T47D (cell line): ENCODE data around the gene CRTC2.

Experiments used
- DNase-seq, 2 experiments: peaks; one replicate each; pipeline versions ENCODE4 v3.0.0 to v3.0.0-alpha.2; 2011 to 2012; ENCODE audit warnings: low read depth in 1 of 2, low spot score in 1 of 2
- JUND ChIP-seq: IDR thresholded peaks from 2 replicates; pipeline ENCODE4 v1.6.1; 2012; ENCODE audit warnings: low read depth
- in situ Hi-C: cut with HindIII; loops from 2 replicates; pipeline ENCODE4 v1.10.0; 2016; ENCODE audit warnings: low sequenced_read_pairs, low pct_unique_long_range_greater_than_20kb

The CRTC2 gene

DNA sequence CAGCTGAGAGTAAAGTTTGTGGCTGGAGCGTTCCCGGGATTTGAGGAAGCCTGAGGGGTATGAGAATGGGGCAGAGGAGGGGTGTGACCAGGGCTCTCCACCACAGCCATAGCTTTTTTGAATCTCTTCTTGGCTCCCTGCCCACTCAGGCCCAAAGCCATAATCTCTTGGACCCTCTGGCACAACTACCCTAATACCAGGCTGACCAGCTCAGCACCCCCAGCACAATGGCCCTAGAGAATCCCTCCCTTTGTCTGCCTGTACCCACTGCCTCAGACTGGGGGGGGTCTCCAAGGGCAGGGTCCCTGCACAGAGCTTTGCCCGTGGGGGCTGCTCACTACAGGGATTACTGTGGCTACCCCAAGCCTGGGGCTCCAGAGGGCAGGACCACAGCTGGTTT, 19.4 kb downstream of the CRTC2 start:
- in situ Hi-C loops: no loop called here
- no peak for DNase-seq
- no peak for TF ChIP-seq JUND

GRCh38 chr1:153937331-153937730, 21.1 kb downstream of the CRTC2 start:
- in situ Hi-C loops: no loop called here

GRCh38 chr1:153936011-153936802, 22.2 kb downstream of the CRTC2 start:
- no peak for TF ChIP-seq JUND
- DNase-seq: no peak
- in situ Hi-C loops: no loop called here

More at GRCh38 chr1:153937331-153937730, 21.1 kb downstream of the CRTC2 start:
- no peak for TF ChIP-seq JUND
- no peak for DNase-seq

DNA sequence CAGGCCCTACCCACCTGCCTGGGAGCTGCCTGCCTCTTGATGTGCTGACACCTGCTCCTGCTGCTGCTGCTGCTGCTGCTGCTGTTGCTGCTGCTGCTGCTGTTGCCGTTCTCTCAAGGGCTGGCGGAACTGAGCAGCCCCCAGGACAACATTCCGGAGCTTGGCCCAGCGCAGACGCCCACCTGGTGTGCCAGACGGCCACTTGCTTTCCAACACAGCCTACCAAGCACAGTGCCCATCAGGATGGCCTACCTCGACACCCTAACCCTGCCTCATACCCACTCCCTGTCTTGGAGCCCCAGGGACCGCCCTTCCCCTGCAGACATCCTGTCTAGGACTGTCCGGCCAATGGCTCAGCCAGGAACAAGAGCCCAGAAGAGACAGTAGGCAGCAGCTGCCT, 23.7 kb downstream of the CRTC2 start:
- in situ Hi-C loops: no loop called here
- no peak for DNase-seq

GRCh38 chr1:153933955-153934354, 24.5 kb downstream of the CRTC2 start:
- TF ChIP-seq JUND: no peak
- in situ Hi-C loops: no loop called here

More for the DNA sequence above, 23.7 kb downstream of the CRTC2 start:
- no peak for TF ChIP-seq JUND

DNA sequence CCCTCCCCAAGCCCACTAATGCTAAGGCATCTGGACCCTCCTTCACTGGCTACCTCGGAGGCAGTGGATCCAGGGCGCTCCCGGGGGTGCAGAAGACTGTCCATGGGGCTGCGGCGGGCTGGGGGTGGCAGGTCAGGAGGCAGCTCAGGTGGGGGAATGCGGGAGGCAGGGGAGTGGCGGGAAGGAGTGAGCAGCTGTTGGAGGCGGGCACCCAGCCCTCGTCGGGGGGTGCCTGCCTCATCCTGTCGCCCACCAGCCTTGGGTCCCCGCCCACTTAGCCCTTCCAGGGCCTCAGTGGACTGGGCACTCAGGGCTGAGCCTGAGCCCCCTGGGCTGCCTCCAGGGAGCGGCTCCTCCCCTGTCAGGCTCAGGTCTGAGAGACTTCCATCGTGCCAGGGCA, 25.0 kb downstream of the CRTC2 start:
- TF ChIP-seq JUND: no peak
- in situ Hi-C loops: no loop called here

More at GRCh38 chr1:153933955-153934354, 24.5 kb downstream of the CRTC2 start:
- DNase-seq: no peak

DNA sequence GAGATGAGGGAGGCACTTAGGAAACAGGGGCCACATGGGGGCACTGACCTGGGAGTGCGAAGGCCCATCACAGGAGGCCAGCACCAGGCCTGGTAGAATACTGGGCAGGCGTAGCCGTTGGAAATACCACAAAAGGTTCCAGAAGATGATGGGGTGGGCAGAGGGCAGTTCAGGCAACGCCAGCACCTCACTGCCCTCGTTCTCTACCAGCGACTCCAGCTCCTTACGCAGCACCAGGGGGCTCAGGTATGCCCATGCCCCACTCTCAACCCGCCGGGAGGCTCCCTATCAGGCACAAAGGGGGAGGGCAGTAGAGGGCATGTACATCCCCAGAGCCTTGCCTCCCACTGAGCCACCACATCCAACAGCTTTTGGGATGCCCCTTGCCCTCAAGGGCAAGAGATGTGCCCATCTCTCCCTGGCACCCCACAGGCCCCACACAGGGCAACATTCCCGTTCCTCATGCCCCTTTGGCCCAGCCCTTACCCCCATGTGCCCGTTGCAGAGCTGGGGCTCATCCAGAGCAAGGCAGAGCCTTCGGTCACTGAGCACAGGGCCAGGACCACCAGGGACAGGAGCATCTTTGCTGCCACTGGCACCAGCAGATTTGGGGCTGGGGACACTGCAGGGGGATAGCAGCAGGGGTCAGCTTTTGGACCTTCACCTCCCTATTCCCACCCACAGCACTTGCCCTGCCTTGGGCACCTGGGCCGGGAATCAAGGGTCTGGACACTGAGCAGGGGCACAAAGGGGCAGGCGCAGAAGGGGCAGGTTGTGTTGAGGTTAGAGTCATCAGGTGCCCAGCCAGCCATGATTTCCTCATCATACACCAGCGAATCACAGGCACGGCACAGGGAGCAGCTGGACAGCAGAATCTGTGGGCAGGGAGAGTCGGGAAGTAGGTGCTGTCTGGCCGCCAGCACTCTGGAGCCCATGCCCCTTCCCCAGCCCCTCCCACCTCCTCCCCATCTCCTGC, 26.0 kb downstream of the CRTC2 start:
- DNase-seq: no peak
- in situ Hi-C loops: no loop called here
- TF ChIP-seq JUND: no peak

More for the DNA sequence above, 25.0 kb downstream of the CRTC2 start:
- DNase-seq: no peak

- in situ Hi-C loops: no loop called here
- TF ChIP-seq JUND: no peak
These were observed 28.1 kb downstream of the CRTC2 start for GRCh38 chr1:153929981-153930948.

DNA sequence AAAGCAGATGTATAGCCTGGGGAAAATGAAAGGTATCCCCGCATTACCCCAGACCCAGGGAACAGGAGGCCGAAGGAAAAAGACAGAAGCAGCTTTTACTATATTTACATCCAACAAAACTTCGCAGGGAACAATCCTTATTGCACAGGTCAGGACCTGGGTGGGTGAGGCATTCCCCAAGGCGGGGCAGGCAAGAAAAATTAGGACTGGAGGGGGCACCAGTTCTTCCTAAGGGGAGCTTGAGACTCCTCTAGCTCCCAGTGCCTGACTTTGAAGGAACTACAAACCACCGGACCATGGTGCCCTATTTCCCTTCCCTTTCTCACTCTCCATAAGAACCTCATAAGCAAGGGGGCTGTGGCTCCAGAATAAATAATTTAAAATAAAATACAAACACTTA, 29.0 kb downstream of the CRTC2 start:
- no peak for DNase-seq
- TF ChIP-seq JUND: no peak
- in situ Hi-C loops: no loop called here

More at GRCh38 chr1:153929981-153930948, 28.1 kb downstream of the CRTC2 start:
- DNase-seq: no peak

DNA sequence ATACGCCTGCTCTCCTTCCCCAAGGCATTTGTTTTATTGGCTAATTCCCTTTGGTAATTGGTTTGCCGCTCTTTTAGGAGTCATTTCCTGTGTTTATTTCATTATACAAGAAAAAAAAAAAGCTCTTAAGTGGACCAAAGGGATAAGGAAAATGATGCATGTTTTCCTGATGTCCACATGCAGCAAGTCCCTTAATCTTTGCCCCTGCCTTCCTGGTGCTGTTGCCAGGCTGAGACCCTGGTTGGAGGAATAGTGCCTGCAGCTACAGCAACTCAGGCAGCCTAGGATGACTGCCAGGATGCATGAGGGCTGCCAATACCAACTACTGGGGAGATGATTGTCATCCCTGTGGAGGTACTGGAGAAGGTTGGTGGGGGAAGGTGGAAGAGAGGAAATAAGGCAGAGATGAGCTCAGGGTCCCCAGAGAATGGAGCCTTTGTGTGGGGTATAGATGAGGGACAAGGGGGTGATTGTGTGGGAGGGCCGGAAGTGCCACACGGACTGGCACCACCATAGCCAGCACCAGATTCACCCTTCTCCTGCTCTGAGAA, 29.5 kb downstream of the CRTC2 start:
- TF ChIP-seq JUND: no peak
- no peak for DNase-seq
- in situ Hi-C loops: no loop called here

- TF ChIP-seq JUND: no peak
- DNase-seq: no peak
- in situ Hi-C loops: no loop called here
These were observed 30.2 kb downstream of the CRTC2 start for GRCh38 chr1:153928245-153928644.
